ENCODE data around the gene GCSAML. TPM values are rescaled to one million over a fixed set of nuclear protein-coding genes. Genes with fewer than 3 reads are reported as not detected.
"Not testable (repeated sequence)": the region's sequence is repeated elsewhere in the genome, so short reads cannot be mapped to it uniquely, and the experiment has no call there.

Gene GCSAML
- total and polyA plus RNA-seq, 2 donors (not counting 1 experiment from before 2014, with no cell fraction given), result not detected

GRCh38 chr1:247517795-247518612 is 30.9 kb upstream of the GCSAML start:
- Histone ChIP-seq H2AFZ (ENCODE audit: low read length) (no peak overlapping the region), H3K79me2 (ENCODE audit: control insufficient read depth, insufficient read depth, low read length) (no peaks in the 10 kb centered on the region), H3K27me3 (ENCODE audit: control insufficient read depth, insufficient read depth, low read length) (no peaks in the 10 kb centered on the region), H3K4me1 (ENCODE audit: control insufficient read depth, extremely low read depth, insufficient read depth, low read length) (no peaks in the 10 kb centered on the region), H3K27ac (ENCODE audit: insufficient read depth, low read length) (no peak overlapping the region), H3K9me3 (ENCODE audit: control insufficient read depth, insufficient read depth, low read depth, low read length) (no peaks in the 10 kb centered on the region), H3K9ac (ENCODE audit: insufficient read depth, low read length) (no peak overlapping the region), H3K36me3 (ENCODE audit: control insufficient read depth, insufficient read depth, low read length) (no peaks in the 10 kb centered on the region), H4K20me1 (ENCODE audit: control insufficient read depth, extremely low read depth, insufficient read depth, low read length) (no peaks in the 10 kb centered on the region), H3K4me3 (replicated peaks in 1 of 4; ENCODE audit: control extremely low read depth in 1 of 4, insufficient read depth in 1 of 4, low read depth in 3 of 4, low read length in 4 of 4) (no peak overlapping the region), H3K4me2 (ENCODE audit: extremely low read depth, insufficient read depth, low read length) (no peak overlapping the region)
- no peak for DNase-seq (ENCODE audit: low read depth in 2 of 2)
- TF ChIP-seq EZH2 (IDR thresholded peaks at IDR 0.05; ENCODE audit: low read length, missing control alignments) (no peak), CTCF (conservative IDR thresholded peaks at IDR 0.05 in 1 of 2, IDR thresholded peaks at IDR 0.05 in 1 of 2; ENCODE audit: low read depth in 1 of 2, low read length in 2 of 2) (no peak)

- H3K27ac ChIP-seq (ENCODE audit: insufficient read depth, low read length), result no peak overlapping the region
Measured at GRCh38 chr1:247518613-247518891, 30.4 kb upstream of the GCSAML start.

GRCh38 chr1:247521886-247522285 is 27.0 kb upstream of the GCSAML start:
- H3K4me1 ChIP-seq (ENCODE audit: control insufficient read depth, extremely low read depth, insufficient read depth, low read length); H3K27me3 ChIP-seq (ENCODE audit: control insufficient read depth, insufficient read depth, low read length); DNase-seq (ENCODE audit: low read depth in 2 of 2); H3K4me3 ChIP-seq (replicated peaks in 1 of 4; ENCODE audit: control extremely low read depth in 1 of 4, insufficient read depth in 1 of 4, low read depth in 3 of 4, low read length in 4 of 4); H3K79me2 ChIP-seq (ENCODE audit: control insufficient read depth, insufficient read depth, low read length); H4K20me1 ChIP-seq (ENCODE audit: control insufficient read depth, extremely low read depth, insufficient read depth, low read length); H2AFZ ChIP-seq (ENCODE audit: low read length); H3K4me2 ChIP-seq (ENCODE audit: extremely low read depth, insufficient read depth, low read length); H3K9me3 ChIP-seq (ENCODE audit: control insufficient read depth, insufficient read depth, low read depth, low read length); H3K36me3 ChIP-seq (ENCODE audit: control insufficient read depth, insufficient read depth, low read length); H3K27ac ChIP-seq (ENCODE audit: insufficient read depth, low read length); H3K9ac ChIP-seq (ENCODE audit: insufficient read depth, low read length): not testable (repeated sequence)

More at GRCh38 chr1:247518613-247518891, 30.4 kb upstream of the GCSAML start:
- no peak overlapping the region for H2AFZ ChIP-seq (ENCODE audit: low read length)
- no peak overlapping the region for H3K4me3 ChIP-seq (replicated peaks in 1 of 4; ENCODE audit: control extremely low read depth in 1 of 4, insufficient read depth in 1 of 4, low read depth in 3 of 4, low read length in 4 of 4)
- TF ChIP-seq EZH2 (IDR thresholded peaks at IDR 0.05; ENCODE audit: low read length, missing control alignments), result no peak
- TF ChIP-seq CTCF (conservative IDR thresholded peaks at IDR 0.05 in 1 of 2, IDR thresholded peaks at IDR 0.05 in 1 of 2; ENCODE audit: low read depth in 1 of 2, low read length in 2 of 2), result no peak
- no peak overlapping the region for H3K9ac ChIP-seq (ENCODE audit: insufficient read depth, low read length)
- H4K20me1 ChIP-seq (ENCODE audit: control insufficient read depth, extremely low read depth, insufficient read depth, low read length), result no peaks in the 10 kb centered on the region
- H3K79me2 ChIP-seq (ENCODE audit: control insufficient read depth, insufficient read depth, low read length), result no peaks in the 10 kb centered on the region
- H3K27me3 ChIP-seq (ENCODE audit: control insufficient read depth, insufficient read depth, low read length), result no peaks in the 10 kb centered on the region
- no peaks in the 10 kb centered on the region for H3K9me3 ChIP-seq (ENCODE audit: control insufficient read depth, insufficient read depth, low read depth, low read length)
- no peaks in the 10 kb centered on the region for H3K4me1 ChIP-seq (ENCODE audit: control insufficient read depth, extremely low read depth, insufficient read depth, low read length)
- no peaks in the 10 kb centered on the region for H3K36me3 ChIP-seq (ENCODE audit: control insufficient read depth, insufficient read depth, low read length)
- DNase-seq (ENCODE audit: low read depth in 2 of 2), result no peak
- no peak overlapping the region for H3K4me2 ChIP-seq (ENCODE audit: extremely low read depth, insufficient read depth, low read length)
